GM12891 (cell line): ENCODE results near the gene DAPP1.

Experiments used
- POLR2A ChIP-seq: IDR thresholded peaks from 2 replicates; pipeline ENCODE4 v1.6.1; 2011; ENCODE audit warnings: low read depth, low read length, control low read depth
- POLR2AphosphoS5 ChIP-seq: IDR thresholded peaks from 2 replicates; pipeline ENCODE4 v1.6.1; 2011; ENCODE audit warnings: low read depth, low read length, control low read depth
- POU2F2 ChIP-seq: IDR thresholded peaks from 2 replicates; pipeline ENCODE4 v1.6.1; 2011; ENCODE audit warnings: low read depth, mild to moderate bottlenecking, control low read depth, low read length, moderate library complexity
- TAF1 ChIP-seq: IDR thresholded peaks from 2 replicates; pipeline ENCODE4 v1.6.1; 2011; ENCODE audit warnings: low read depth, low read length, control low read depth

DNA sequence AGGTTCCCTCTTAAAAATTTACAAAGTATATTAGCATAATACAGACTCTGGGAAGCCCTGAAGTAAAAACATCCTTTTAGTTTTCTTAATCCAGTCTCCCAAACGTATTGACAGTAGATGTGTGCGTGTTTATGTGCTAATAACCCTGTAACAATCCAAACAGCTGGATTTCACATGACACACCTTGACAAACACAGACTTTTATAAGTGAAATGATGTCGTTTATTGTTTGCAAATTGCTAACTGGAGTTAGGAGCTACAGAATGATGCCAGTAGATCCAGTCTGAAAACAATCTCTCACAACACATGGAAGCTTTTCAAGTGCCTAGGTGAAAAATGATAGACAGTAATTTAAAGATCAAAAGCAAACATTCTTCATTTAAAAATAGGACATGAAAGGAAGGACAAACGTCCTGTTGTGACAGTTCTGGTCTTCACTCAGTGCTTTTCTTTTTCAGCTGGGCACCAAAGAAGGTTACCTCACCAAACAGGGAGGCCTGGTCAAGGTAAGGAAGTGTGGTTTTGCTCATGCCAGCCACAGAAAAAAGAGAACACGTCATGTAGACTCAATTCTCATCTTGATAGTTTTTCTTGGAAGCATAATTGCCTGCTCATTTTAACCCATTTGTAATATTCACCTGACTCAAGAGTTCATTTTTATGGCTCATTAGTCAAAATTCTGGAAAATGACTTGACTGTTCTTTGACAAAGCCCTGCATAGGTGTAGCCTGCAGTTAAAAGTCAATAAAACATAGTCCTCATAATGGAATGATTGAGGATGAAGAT lies 44.7 kb downstream of the DAPP1 start:
- TF ChIP-seq POLR2A: no peak
- TF ChIP-seq POLR2AphosphoS5: no peak
- no peak for TF ChIP-seq POU2F2
- no peak for TF ChIP-seq TAF1
